Dedifferentiated amniotic fluid mesenchymal stem cell (primary cell): ENCODE results near the gene TAF1C.
A peak's percentile ranks its signal among the peaks of the same experiment; 100 is the strongest.

Experiments used
- DNase-seq: peaks from one replicate; pipeline ENCODE4 v3.0.0-alpha.2; 2016; ENCODE audit errors: extremely low spot score

Gene TAF1C

DNA sequence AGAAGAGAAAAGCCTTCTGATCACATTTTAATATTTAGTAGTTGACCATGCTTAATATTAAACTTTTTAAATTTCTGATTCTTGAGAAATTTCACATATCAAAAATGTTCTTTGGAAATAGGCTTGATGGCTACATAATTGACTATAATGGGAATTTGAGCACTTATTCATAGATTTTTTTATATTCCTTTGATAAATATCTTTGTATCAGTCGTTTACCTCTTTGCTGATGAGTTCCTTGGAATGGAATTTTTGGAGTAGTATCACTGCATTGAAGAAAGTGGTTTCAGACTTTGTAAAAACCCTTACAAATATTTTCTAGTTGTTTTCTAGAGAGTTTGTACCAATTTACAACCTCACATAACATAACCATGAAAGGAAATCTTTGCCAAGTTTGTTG, 27.1 kb downstream of the TAF1C start:
- no peak for DNase-seq

DNA sequence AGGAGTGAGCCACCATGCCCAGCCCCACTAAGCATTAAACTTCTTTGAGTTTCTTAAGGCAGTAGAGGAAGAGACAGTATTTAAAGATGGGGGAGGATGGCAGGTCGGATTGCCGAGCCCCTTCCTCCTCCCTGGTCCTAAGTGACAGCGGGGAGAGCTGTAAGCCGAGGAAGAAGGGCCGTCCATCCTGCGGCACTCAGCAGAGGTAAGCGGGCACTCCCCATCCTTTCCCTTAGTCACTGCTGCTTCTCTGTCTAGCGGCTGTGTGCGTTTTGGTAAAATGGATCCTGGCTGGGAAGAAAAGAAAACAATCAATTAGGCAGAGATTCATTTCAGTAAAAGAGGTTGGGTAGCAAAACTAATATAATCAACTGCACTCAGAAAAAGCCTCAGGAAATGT, 27.9 kb downstream of the TAF1C start:
- DNase-seq = no peak

DNA sequence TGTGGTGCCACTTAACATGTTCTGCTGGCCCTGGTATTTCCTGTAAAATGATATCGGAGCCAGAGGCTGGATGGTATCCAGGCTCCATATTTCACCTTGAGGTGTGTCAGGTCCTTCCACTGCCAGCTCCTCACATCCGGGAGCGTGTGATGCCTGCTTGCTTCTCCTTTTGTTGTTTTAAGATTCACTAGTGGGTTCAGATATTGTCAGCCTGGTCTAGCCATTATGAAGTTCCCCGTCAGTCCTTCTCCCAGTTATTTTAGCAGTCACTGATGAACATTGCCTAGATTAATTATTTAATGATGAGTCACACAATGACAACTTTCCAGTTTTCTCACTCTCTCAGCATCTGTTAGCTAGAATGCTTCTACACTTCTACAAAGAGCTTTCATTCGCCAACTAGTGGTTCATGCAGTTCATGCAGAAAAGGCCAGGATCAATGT, 30.5 kb downstream of the TAF1C start:
- no peak for DNase-seq

DNA sequence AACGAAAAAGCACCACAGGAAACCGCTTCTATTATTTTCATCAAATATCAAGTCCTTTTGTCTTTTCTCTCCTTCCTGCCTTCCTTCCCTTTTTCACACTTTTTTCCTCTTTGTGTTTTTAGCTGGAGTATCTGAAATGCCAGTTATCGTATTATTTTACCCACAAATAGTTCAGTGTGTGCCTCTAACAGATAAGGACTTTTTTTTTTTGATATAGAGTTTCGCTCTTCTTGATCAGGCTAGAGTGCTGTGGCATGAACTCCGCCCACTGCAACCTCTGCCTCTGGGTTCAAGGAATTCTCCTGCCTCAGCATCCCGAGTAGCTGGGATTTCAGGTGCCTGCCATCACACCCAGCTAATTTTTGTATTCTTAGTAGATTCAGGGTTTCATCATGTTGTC, 31.1 kb downstream of the TAF1C start:
- no peak for DNase-seq

DNA sequence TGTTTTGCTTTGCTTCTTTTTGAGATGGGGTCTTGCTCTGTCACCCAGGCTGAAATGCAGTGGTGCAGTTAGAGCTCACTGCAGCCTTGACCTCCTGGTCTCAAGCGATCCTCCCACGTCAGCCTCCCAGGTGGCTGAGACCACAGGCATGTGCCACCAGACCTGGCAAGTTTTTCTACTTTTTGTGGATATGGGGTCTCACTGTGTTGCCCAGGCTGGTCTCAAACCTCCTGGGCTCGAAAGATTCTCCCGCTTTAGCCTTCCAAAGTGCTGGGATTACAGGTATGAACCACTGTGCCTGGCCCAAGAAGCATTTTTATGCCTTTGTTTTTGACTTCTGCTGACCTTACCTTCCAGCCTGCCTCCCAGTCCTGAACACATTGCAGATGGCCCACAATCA, 31.6 kb downstream of the TAF1C start:
- DNase-seq = no peak

DNA sequence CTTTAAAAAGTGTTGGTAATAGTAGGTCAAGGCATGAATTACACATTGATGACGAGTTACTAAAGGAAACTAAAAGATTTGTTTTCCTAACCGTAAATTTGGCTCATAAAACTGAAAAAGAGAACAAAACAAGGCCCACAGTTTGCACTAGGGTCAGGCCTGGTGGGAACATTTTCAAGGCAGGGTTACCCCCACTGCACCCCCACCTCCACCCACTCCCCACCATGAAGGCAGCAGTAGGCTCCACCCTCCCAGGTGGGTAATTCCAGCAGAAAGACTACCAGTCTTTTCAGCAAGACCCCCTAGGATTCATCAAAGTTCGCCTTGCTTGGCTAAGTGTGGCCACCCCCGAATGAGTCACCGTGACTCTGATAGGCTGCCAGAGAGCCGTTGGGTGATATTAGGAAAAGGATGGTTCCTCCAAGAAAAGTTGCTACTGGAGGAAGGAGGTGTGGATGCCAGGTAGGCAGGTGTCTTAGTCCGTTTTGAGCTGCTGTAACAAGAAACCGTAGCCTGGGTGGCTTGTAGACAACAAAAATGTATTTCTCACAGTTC, 33.1 kb downstream of the TAF1C start:
- no peak for DNase-seq

DNA sequence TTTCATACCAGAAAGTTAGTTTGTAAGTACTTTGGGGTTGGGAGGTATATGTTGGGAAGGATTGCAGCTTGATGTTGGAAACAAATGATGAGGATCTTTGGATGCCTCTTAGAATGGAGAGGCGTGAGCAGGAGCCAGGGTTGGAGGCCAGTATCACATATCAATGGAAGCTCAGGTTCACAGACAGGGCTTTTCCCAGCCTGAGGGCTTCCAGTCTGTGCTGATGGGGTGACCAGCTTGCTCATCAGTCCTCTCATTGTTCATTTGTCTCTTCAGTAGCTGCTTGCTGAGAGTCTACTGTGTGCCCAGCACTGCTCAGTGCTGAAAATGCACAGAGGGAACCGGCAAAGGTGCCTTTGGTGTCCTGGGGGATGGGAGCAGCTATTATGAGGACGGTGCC, 35.9 kb downstream of the TAF1C start:
- DNase-seq = no peak

DNA sequence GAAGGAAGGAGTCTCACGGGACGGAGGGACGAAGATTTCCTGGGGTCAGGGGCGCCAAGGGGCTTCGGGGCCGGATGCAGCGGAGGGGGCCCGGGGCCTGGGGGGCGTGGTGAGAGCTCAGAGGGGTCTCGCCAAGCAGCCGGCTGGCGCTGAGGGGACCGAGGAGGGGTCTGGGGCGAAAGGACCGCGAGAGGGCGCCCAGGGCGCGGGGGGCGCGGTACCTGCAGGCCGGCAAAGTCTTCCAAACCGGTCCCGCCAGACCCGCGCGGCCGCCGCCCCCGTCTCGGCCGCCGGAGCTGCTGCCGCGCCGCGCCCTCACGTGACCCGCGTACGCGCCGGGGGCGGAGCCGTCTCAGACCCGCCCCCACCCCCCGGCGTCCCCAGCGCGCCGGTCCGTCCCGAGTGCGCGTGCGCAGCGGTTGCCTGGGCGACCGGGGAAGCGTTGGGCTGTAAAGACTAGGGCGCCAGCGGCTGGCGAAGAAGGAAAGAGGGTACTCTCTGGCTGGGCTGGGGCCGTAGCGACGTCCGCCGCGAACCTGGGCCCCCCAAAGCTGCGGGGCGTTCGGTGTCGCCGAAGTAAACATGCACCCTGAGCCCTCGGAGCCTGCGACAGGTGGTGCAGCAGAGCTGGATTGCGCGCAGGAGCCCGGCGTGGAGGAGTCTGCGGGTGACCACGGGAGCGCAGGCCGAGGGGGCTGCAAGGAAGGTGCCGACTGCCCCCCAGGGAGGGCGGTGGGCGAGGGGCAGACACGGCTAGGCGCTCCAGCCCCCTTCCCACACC, 41.8 kb downstream of the TAF1C start, which contains the start of the genes DNAAF1 and HSDL1:
Gene DNAAF1, plus strand, starts transcription at position 450 of the 781 bp plus-strand sequence. Its CDS starts 133 bp downstream, at position 583.
Gene HSDL1, minus strand, starts transcription at position 319 of the 781 bp plus-strand sequence. CDS start 13,856 bp downstream, outside the sequence.
- DNase-seq = peak; percentile 64

DNA sequence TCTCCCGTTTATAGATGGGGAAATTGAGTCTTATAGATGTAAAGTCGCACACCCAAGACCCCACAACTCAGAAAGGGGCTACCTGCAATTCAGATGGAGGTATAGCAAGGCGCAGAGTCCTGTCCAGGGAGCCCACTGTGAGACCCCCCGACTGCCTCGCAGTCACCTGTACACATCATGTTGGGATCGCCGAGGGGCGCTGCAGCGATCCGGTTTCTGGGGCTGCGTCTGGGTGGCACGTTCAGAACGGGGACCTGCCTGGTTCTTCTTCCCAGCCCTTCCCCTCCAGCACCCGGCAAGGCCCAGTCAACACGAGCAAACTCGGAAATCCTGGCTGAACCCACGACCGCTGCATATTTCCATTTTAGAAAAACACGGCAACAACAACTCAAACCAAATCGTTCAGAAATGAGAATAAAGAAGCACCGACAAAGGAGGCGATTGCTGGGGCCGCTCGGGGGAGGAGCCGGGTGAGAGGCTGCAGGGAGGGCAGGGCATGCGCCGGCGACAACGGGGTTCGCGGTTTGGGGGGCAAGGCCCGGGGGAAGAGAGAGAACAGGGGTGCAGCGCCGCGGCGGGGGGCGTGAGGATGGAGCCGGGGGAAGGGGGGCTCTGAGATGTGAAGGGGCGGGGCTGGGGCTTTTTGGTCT, 42.5 kb downstream of the TAF1C start:
- DNase-seq = no peak

DNA sequence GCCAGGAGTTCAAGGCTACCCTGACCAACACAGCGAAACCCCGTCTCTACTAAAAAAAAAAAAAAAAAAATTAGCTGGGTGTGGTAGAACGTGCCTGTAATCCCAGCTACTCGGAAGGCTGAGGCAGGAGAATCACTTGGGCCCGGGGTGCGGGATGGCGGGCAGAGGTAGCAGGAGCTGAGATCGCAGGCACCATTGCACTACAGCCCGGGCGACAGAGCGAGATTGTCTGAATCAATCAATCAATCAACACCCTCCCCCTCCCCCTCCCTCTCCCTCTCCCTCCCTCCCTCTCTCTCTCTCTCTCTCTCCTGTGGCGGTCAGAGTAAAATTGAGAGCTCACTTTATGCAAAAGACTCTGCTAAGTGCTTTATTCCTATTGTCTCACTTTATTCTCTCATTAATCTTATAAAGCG, 43.1 kb downstream of the TAF1C start:
- DNase-seq = no peak

DNA sequence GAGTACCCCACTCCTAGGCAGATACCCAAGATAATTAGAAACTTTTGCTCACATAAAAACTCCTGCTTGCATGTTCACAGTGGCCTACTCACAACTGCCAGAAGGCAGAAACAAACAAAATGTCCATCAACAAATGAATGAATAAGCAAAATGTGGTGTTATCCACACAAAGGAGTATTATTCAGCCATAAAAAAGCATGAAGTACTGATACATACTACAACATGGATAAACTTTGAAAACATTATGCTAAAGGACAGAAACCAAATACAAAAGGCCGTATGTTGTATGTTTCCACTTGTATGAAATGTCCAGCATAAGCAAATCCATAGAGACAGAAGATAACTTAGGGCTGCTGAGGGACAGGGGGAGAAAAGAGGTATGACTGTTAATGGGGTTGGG, 43.8 kb downstream of the TAF1C start:
- DNase-seq = no peak

DNA sequence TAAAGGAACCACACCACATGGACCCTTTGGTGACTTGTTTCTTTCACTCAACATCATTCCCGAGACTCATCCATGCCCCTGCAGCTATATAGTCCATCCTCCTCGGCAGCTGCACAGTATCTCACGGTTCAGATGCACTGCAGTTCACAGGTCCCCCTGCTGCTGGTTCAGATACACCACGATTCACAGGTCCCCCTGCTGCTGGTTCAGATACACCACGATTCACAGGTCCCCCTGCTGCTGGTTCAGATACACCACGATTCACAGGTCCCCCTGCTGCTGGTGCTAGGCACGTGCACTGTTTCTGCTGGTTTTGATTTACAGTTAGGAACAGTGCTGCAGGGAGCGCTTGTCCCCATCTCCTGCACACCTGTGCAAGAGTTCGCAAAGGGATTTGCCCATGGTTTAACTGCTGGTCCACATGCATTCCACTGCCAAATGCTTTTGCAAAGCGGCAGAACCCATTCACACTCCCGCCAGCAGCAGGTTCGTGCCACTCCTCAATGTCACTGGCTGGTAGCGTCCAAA, 45.6 kb downstream of the TAF1C start:
- no peak for DNase-seq

DNA sequence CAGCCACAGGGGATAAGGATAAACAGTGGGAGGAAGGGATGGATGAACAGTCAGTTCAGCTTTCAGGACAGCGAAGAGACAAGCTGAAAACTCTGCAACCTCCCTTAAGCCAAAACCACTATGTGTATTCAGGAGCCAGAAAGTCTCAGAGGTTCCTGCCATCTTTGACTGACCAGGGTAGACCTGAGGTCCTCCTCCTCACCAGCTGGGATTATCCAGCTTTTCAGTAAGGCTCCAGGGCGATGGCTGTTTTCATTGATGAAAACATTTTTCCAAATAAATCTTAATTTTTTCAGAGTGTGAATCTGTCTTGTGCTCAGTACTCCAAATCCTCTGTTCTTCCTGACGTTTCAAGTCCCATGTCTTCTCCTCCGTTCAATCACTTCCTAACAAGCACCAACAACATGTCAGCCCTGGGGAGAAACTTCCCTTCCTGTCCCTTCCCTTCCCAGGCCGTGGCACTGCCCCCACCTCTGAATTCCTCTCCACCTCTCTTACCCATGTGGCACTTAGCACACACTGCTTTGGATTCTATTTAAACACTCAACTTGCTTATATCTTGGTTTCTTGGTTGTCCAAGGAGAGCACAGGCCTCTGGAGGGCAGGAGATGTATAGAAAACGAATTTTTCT, 47.1 kb downstream of the TAF1C start:
- no peak for DNase-seq

DNA sequence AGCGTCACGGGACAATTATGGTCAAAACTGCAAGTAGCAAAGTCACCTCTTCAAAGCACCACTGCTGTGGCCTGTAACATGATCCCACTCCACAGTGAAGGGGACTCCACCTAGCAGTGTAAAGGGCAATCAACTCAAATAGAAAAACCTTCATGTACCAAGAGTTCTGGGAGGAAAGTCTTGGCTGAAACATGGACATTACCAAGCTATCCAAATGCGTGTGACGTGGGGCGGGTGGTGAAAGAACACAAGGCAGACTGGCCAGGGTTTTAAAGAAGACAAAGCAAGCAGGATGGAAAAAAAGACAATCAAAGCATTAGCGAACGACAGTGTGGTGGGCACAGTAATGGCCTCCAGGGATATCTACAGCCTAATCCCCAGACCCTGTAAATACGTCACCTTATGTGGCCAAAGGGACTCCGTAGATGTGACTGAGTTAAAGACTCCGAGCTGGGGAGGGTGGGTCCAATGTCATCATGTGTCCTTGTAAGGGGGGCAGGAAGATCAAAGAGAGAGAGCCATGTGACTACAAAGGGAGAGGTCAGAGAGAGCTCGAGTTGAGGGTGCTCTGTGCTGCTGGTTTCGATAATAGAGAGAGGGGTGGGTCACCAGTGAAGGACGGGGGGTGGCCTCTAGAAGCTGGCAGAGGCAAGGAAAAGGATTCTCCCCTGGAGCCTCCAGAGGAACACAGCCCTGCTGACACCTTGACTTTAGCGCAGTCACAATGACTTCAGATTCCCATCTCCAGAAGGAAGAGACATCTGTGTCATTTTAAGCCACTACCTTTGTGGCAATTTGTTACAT, 47.8 kb downstream of the TAF1C start:
- DNase-seq = peak; percentile 20

DNA sequence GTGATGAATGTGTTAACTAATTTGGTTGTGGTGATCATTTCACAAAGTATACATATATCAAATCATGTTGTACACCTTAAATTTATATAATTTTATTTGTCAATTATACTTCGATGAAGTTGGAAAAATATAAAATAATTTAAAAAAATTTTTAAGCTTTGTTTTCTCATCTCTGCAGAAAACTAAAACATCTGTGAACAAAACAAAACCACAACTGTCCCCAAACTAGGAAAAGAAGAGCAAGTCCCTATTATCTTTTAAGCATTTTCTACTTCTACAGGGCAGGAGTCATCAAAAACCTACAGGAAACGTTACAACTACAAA, 48.4 kb downstream of the TAF1C start:
- no peak for DNase-seq

DNA sequence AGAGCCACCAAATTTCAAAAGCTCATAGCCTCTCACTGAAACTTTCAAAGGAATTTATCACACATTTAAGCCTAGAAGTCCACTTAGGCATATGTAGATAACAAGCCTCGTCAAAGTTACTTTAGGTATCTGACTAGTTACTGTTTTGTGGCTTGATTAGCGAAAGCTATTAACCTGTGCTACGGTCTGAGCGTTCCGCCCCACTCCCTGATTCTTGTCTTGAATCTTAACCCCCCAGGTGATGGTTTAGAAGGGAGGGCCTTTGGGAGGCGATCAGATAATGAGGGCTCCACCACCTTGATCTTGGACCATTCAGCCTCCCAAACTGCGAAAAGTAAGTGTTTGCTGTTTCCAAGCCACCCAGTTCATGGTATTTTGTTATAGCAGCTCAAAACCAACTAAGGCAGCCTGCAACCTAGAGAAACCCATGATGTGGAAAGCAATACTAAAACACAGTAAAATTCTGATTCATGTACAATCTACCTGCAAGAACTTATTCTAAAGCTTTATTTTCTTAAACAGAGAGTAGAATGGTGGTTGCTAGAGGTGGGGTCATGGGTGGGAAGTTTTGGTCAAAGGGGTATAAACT, 49.0 kb downstream of the TAF1C start:
- DNase-seq = no peak

DNA sequence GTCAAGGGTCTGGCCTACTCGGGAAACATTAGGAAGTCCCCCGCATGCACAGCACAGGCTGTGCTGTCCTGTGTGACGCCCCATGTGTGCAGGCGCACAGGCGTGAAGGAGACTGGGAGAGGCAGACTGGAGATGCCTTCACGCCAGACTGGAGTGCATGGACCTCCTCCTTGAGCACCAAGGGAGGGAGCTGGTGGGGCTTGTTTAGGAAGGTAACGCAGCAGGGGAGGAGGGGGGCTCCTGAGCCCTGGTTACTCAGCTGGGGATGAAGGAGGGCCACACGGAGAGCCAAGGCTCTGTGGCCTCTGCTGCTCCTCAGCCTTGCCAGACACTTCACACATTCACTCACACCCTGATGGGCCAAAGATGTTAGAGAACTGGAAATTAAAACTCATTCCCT, 49.6 kb downstream of the TAF1C start:
- no peak for DNase-seq

DNA sequence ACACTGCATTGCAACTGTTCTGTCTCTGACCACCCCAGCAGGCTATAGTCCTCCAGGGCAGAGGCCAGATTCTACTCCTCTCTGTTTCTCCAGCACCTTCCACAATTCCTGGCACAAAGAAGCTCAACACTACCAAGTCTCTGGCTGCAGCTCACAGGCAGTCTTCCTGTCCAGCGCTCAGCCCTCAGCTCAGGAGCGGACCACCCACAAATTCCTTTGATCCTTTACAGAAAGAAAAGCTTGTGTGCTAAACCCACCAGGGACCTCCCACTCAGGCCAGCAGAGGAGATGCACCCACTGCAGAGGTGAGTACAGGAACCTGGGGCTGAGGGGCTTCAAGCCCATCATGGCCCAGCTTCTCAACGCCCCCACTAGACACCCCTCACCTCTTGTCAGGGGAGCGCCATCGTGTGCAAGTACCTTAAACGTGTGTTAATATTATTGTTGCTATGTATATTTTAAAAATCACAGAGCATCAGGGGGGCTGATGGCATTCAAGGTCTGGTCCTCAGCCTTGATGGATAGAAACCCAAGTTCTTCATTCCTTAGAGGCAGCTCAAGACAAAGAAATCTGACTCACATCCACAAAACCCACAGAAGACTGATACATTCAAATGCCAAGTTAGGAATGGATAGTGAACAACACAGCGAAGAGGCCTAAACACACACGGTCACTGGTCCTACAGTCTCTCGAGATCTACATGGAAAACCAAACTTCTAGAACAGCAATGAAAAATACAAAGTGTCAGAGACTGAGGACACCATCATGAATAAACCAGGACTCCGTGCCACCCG, 50.3 kb downstream of the TAF1C start:
- no peak for DNase-seq

DNA sequence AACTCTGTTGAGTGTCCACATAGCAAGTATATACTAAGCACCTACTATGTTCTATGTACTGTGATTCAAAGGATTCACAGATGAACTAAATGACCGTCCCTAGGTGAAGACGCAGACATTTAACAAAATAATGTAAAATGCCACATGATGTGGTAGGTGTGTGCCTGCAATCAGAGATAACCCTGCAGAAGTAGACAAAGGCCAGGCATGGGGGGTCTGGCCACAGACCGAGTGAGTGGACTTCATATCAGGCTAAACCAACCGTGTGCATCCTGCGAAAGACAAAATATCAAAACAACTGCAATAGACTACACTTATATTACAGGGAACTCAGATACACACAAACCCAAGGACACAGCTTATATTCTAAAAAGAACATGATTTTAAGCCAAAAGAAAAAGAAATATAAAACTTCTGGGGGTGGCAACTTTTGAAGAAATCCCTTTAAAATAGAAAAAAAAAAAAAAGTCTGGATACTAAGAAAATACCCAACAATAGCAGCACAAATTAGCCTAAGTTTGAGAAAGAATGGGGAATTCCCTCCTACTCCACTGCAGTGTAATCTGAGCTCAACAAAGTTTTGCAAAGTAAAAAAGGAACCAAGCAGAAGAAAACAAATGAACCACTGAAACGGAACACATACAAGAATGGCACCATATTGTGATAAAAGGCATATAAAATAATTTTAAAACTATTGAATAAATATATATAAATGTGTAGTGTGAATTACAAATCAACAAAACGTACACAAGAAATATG, 54.2 kb downstream of the TAF1C start:
- DNase-seq = no peak

DNA sequence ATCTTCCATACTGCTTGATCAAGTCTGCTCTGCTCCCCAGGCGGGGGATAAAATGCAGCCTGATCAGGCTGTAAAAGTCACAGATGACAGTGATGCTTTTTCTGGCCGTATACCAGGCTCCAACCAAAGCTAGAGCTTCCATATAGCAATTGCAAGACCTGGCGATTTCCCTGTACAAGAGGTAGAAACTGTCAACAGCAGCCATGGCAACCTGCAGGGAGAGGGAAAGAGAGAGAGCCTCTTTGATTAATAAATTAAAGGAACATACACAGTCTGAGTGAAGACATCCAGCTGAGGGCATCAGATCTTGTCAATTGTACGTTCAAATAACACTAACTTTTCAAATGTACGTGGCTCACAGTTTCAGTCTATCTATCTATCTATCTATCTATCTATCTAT, 55.7 kb downstream of the TAF1C start:
- no peak for DNase-seq
